ENCODE results near the gene RUNX2. TPM values are rescaled to one million over a fixed set of nuclear protein-coding genes. Genes with fewer than 3 reads are reported as not detected.

Gene RUNX2
- total RNA-seq, 4 donors from 2014 or later: 0.26 to 6.2 (median 2.1) TPM

DNA sequence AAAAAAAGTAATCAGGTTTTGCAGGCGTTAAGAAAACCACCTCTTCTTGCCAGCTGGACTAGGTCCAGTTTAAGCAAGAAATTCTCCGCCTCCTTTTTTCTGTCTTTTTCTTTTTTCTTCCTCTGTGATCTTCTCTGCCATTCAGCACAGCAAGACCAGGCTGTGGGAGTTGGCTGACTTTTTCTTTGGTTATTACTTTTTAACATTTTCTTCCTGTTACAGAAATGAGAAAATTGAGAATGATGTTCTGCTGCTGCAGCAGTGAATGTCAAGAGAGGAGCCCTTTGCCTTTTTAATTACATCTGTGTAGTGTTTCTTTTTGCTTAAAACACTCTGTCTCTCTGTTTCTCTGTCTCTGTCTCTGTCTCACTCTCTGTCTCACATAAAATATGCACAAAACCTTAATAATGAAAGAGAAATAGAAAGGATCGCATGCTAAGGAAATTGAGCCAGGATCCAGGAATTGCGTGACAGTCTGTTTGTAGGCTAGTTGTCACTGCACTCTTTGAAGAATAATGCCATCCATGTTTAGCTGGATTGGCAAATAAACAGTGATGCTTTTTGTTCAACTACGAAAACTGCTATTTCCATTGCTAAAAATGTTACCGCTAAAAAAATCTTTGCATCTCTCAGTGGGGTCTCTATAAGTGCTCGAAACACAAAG is 152.8 kb downstream of the RUNX2 start:
- intact Hi-C loops (cut with DNase I; ENCODE audit: low total_unique reads): no loop called here
- no peak overlapping the region for H3K4me3 ChIP-seq

DNA sequence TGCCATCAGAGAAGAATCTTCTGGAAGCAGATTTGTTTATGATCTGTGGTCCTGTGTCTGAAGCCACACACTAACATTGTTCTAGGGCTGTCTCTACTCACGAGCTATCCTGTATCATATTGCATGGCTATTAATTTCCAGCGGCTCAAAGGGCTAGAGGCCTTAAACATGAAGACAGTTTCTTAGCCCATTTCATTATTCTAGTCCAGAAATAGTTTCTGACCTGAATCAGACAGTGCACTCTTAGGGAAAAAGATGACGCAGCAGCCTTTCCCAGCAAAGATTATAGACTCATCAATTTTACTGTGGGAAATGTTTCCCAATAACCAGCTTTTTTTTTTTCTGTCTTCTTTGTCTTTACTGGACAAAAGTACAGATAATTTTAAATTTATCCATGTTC is 154.9 kb downstream of the RUNX2 start:
- Histone ChIP-seq H3K4me3 (no peak overlapping the region), H3K36me3 (no peaks in the 10 kb centered on the region), H3K27ac (peak overlapping the region; percentile 19 to 43), H3K27me3 (no peaks in the 10 kb centered on the region), H3K4me1 (no peaks in the 10 kb centered on the region), H3K9me3 (no peaks in the 10 kb centered on the region)
- TF ChIP-seq, protein P1, sequence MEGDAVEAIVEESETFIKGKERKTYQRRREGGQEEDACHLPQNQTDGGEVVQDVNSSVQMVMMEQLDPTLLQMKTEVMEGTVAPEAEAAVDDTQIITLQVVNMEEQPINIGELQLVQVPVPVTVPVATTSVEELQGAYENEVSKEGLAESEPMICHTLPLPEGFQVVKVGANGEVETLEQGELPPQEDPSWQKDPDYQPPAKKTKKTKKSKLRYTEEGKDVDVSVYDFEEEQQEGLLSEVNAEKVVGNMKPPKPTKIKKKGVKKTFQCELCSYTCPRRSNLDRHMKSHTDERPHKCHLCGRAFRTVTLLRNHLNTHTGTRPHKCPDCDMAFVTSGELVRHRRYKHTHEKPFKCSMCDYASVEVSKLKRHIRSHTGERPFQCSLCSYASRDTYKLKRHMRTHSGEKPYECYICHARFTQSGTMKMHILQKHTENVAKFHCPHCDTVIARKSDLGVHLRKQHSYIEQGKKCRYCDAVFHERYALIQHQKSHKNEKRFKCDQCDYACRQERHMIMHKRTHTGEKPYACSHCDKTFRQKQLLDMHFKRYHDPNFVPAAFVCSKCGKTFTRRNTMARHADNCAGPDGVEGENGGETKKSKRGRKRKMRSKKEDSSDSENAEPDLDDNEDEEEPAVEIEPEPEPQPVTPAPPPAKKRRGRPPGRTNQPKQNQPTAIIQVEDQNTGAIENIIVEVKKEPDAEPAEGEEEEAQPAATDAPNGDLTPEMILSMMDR (IDR thresholded peaks at IDR 0.05): no peak
- TF ChIP-seq POLR2A (IDR thresholded peaks at IDR 0.05): no peak
- intact Hi-C loops (cut with DNase I; ENCODE audit: low total_unique reads): no loop called here
- peak; percentile 17 to 33 for DNase-seq

More for the DNA sequence above, 152.8 kb downstream of the RUNX2 start:
- peak overlapping the region; percentile 23 to 45 for H3K27ac ChIP-seq
- no peaks in the 10 kb centered on the region for H3K36me3 ChIP-seq
- no peak for TF ChIP-seq POLR2A (IDR thresholded peaks at IDR 0.05)
- TF ChIP-seq, protein P1 (IDR thresholded peaks at IDR 0.05): no peak
- no peaks in the 10 kb centered on the region for H3K9me3 ChIP-seq
- H3K27me3 ChIP-seq: no peaks in the 10 kb centered on the region
- no peak for DNase-seq
- no peaks in the 10 kb centered on the region for H3K4me1 ChIP-seq

DNA sequence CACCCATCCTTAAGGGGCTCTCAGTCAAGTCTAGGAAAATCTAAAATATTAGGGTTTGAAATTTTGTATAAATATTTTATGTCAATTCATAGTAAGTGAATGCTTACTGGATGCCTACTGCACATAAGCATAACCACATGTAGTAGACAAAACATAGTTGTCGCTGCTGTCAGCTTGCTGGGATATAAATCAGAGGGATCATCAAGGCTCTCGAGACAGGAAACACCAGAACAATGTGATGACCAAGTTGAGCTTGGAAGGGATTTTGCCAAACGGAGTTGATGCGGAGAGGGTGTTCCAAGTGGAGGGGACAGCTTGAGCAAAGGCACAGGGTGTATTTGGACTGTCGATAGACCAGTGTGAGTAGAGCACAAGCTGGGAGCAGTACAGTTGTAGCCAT is 155.4 kb downstream of the RUNX2 start:
- H3K27me3 ChIP-seq: no peaks in the 10 kb centered on the region
- no peak for DNase-seq
- no peak overlapping the region for H3K4me3 ChIP-seq
- TF ChIP-seq, protein P1 (IDR thresholded peaks at IDR 0.05): no peak
- TF ChIP-seq POLR2A (IDR thresholded peaks at IDR 0.05): no peak
- intact Hi-C loops (cut with DNase I; ENCODE audit: low total_unique reads): no loop called here
- H3K36me3 ChIP-seq: no peaks in the 10 kb centered on the region
- H3K27ac ChIP-seq: peak overlapping the region in 1 of 2 donors; percentile 43
- no peaks in the 10 kb centered on the region for H3K4me1 ChIP-seq
- no peaks in the 10 kb centered on the region for H3K9me3 ChIP-seq

DNA sequence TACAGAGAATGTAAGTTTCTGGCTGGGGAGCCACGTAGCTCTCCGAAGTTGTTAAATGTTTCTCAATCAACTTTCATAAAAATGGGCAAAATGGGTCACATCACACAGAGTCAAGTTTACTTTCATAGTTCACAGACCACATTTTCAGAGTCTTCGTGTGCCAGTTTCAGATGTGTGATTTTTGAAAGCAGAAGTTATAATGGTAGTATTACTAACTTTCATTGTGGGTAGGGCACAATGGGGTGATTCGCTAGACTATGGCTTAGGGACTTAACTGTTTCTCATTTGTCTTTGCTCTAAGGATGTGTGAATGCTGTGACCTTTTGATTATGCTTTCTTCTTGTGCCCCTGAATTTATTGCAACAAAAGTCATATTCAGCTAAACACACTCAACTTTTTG is 158.6 kb downstream of the RUNX2 start:
- Histone ChIP-seq H3K4me3 (no peak overlapping the region), H3K36me3 (no peaks in the 10 kb centered on the region), H3K27me3 (no peaks in the 10 kb centered on the region), H3K27ac (no peak overlapping the region), H3K4me1 (no peaks in the 10 kb centered on the region), H3K9me3 (no peaks in the 10 kb centered on the region)
- TF ChIP-seq POLR2A (IDR thresholded peaks at IDR 0.05): no peak
- TF ChIP-seq, protein P1 (IDR thresholded peaks at IDR 0.05): no peak
- intact Hi-C loops (cut with DNase I; ENCODE audit: low total_unique reads): no loop called here
- no peak for DNase-seq

DNA sequence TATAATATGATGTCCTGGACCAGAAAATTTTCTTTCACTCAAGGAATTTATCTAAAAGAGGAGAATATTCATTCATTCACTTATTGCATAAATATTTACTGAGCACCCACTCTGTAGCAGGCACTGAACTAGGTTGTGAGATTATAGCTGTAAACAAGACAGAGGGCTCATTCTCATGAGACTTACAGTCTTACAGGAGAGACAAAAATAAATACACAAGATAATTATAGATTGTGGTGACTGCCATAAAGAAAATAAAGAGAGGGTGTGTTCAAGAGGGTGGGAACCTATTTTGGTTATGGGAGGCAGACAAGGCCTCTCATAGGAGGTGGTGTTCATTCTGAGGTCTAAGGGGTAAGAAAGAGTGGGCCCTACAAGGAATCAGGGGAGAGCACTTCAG is 159.5 kb downstream of the RUNX2 start:
- TF ChIP-seq POLR2A (IDR thresholded peaks at IDR 0.05): no peak
- TF ChIP-seq, protein P1 (IDR thresholded peaks at IDR 0.05): no peak
- DNase-seq: no peak
- Histone ChIP-seq H3K9me3 (no peaks in the 10 kb centered on the region), H3K36me3 (no peaks in the 10 kb centered on the region), H3K4me3 (no peak overlapping the region), H3K4me1 (no peaks in the 10 kb centered on the region), H3K27ac (no peak overlapping the region), H3K27me3 (no peaks in the 10 kb centered on the region)
- intact Hi-C loops (cut with DNase I; ENCODE audit: low total_unique reads): no loop called here

All from uterus (tissue), 4 donors.